Measurements from ENCODE around the gene VAV3.
A peak's percentile ranks its signal among the peaks of the same experiment; 100 is the strongest.
"Not testable (repeated sequence)": the region's sequence is repeated elsewhere in the genome, so short reads cannot be mapped to it uniquely, and the experiment has no call there.

The VAV3 gene

DNA sequence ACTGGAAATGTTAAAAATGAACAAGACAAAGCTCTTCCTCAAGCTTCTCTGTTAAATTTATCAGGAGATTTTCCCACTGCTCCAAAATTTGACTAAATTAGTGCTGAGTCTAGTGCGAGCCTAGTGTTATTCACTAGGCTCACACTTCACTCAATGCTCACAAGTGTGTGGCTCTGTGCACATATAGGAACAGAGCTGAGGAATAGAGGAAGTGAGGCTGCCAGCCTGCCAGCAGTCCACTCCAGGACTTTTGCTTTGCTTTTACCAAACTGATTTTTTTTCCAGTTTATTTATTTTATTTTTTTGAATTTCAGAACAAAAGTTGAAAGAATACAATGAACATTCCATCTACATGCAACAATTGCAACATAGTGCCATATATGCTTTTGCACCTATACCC lies 87.2 kb downstream of the VAV3 start:
- no peak for DNase-seq

- no peak for DNase-seq
Measured at GRCh38 chr1:107877092-107877491, 87.9 kb downstream of the VAV3 start.

DNA sequence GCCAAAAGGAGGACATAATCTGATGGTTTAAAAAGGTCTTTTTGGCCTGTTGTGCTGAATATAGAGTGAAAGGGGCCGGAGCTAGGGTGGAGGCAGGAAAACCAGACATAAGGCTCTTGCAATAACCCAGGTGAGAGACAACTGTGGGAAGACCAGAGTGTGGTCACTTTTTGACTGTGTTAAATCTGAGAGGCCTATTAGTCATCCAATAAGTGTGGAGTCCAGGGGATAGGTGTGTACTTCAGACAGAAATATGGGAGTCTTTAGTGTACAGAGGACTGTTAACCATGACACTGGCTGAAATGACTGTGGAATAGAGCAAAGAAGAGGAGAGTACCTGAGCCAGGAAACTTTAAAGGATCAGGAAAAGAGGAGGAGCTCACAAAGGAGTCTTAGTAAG lies 89.3 kb downstream of the VAV3 start:
- DNase-seq = no peak

- DNase-seq = no peak
Measured at GRCh38 chr1:107874221-107874620, 90.8 kb downstream of the VAV3 start.

DNA sequence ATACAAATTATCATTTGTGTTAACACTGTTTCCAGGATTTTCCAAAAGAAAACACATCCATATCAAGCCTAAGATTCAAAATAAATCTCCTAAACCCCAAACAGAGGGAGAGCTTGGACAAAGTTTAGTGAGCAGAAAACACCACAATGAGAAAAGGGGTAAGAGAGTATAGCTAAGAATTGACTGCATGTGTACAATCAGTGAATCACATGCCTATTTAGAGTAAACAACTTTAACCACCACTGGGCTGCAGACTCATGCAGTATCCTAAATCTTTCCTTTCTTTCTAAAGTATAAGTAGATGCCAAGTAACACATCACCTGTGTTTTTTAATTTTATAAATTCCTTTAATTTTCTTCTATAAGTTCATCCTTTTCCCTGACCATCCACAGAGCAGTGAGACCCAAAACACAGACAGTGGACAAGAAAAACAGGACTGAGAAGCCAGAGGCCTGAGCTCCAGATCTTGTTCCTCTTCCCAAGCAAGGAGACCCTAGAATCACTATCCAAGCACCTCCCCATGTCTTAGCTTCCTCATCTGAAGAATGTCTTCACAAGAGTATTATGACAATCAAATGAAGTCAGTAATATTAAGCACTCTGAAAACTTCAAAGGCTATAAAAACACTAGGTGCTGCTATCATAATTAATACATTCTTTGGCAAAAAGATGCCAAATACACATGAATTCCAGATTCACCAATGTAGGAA lies 93.1 kb downstream of the VAV3 start:
- DNase-seq = no peak

DNA sequence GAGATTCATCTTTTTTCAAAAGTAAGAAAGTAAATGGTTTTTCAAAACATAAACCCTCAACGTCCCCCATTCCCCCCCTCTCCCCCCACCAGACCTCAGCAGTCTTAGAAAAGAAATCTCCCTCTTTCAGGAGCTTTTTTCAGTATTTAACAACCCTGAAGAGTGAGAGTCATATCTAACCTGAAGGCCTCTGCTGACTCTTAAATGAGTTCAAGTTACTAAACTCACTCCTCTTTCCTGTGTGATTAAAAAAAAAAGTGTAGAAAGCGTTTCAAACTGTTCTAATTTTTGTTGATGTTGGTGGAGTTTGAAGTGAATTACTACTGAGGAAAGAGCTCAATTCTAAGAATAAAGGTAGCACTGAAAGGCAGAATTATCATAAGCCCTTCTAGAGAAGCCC lies 93.7 kb downstream of the VAV3 start:
- no peak for DNase-seq

- DNase-seq = no peak
Measured at GRCh38 chr1:107870696-107871095, 94.3 kb downstream of the VAV3 start.

GRCh38 chr1:107867897-107868296 lies 97.1 kb downstream of the VAV3 start:
- no peak for DNase-seq

DNA sequence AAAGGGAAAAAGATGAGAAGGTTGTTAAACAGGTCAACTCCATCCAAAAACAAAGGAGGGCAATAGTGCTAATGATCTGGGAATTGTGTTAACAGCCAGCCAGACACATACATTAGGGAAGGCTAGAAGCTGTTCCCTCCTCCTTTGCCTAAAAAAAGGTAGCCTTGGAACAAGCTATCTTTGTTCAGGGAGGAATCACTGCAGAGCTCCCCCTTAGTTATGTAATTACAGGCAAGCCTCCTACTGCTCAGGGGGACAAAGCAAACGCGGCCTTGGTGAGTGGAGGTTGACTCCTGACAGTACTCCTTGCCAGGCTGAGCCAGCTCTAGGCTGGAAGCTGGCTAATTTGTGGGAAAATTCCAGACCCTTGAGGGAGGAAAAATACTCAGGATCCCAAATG lies 97.6 kb downstream of the VAV3 start:
- DNase-seq = no peak

- DNase-seq = no peak
Measured at GRCh38 chr1:107866870-107867269, 98.1 kb downstream of the VAV3 start.

DNA sequence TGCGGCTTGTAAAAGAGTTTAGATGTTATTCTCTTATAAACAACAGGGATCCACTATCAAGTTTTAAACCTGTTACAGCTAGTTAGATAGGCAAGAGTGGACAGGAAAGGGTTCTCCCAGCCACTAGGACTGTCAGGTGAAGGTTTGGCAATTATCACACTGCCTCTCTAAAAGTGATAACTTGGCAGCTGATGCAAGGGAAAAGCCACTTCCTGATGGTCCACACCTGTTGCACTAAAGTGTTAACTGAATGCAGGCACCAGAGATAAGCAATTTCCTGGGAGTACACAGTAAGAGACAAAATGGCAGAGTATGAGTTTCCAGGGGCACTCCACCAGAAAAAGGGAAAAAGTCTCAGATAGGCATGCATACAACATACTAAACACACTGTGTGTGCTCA lies 99.4 kb downstream of the VAV3 start:
- no peak for DNase-seq

DNA sequence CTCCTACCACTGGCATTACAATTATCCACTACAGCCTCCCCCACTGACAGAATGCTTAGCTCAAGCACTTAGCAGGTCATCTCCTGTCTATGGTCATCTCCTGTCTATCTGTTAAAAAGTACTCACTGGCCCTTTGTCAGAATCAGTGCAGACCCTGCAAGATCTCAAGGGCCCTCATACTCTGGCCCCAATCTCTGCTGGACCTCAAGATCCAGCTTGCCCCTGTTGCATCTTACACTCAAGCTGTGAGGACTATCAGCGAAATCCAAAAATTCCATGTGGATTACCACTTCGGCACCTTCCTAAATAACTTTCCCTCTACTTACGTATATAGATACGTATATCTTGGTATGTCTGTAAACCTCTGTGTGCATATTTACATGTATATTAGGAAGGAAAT lies 101.6 kb downstream of the VAV3 start:
- DNase-seq = no peak

GRCh38 chr1:107862064-107862463 lies 102.9 kb downstream of the VAV3 start:
- peak; percentile 43 for DNase-seq

GRCh38 chr1:107858323-107858722 lies 106.7 kb downstream of the VAV3 start:
- no peak for DNase-seq

GRCh38 chr1:107851418-107851817 lies 113.6 kb downstream of the VAV3 start:
- DNase-seq = no peak

DNA sequence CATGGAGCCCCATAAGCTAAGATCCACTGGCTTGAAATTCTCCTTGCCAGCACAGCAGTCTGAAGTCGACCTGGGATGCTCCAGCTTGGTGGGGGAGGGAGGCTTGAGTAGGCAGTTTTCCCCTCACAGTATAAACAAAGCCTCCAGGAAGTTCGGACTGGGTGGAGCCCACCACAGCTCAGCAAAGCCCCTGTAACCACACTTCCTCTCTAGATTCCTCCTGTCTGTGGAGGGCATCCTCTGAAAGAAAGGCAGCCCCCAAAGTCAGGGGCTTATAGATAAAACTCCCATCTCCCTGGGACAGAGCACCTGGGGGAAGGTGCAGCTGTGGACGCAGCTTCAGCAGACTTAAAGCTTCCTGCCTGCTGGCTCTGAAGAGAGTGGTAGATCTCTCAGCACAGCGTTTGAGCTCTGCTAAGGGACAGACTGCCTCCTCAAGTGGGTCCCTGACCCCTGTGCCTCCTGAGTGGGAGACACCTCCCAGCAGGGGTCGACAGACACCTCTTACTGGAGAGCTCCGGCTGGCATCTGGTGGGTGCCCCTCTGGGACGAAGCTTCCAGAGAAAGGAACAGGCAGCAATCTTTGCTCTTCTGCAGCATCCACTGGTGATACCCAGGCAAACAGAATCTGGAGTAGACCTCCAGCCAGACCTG lies 120.3 kb downstream of the VAV3 start:
- not testable (repeated sequence) for DNase-seq

GRCh38 chr1:107843989-107844388 lies 121.0 kb downstream of the VAV3 start:
- no peak for DNase-seq

GRCh38 chr1:107842241-107842640 lies 122.7 kb downstream of the VAV3 start:
- no peak for DNase-seq

- peak; percentile 16 for DNase-seq
Measured at GRCh38 chr1:107840725-107841124, 124.3 kb downstream of the VAV3 start.

DNA sequence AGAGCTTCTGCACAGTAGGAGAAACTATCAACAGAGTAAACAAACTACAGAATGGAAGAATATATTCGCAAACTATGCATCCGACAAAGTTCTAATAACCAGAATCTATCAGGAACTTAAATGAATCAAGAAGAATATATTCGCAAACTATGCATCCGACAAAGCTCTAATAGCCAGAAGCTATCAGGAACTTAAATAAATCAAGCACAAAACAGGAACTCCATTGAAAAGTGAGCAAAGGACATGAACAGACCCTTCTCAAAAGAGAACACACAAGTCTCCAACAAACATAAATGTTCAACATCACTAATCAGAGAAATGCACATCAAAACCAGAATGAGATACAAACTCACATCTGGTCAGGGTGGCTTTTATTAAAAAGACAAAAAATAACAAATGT lies 126.9 kb downstream of the VAV3 start:
- DNase-seq = no peak

GRCh38 chr1:107835151-107835670 lies 129.8 kb downstream of the VAV3 start:
- DNase-seq = no peak

DNA sequence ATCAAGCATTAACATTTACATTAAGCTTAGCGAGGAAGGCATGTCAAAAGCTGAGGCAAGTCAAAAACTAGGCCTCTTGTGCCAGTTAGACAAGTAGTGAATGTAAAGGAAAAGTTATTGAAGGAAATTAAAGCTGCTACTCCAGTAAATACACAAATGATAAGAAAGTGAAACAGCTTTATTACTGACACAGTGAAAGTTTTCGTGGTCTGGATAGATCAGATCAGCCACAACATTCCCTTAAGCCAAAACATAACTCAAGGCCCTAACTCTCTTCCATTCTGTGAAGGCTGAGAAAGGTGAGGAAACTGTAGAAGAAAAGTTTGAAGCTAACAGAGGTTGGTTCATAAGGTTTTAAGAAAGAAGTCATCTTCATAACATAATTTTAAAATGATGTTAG lies 131.9 kb downstream of the VAV3 start:
- no peak for DNase-seq

- no peak for DNase-seq
Measured at GRCh38 chr1:107831921-107832320, 133.1 kb downstream of the VAV3 start.

- no peak for DNase-seq
Measured at GRCh38 chr1:107830526-107830925, 134.5 kb downstream of the VAV3 start.

DNA sequence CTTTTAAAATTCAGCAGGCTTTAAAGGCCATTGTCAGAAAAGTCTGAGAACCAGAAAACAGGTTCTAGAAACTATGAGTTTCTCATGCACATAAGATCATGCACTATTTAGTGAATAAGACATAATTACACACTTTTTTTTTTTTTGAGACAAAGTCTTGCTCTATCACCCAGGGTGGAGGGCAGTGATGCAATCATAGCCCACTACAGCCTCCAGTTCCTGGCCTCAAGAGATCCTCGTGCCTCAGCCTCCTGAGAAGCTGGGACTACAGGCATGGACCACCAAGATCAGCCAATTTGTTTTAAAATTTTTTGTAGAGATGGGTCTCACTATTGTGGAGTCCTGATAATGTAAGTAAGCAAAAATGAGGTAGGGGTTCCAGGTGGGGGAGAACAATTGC lies 134.9 kb downstream of the VAV3 start:
- DNase-seq = no peak
